Kidney epithelial cell (primary cell): Measurements from ENCODE around the gene DAO. TPM values are rescaled to one million over a fixed set of nuclear protein-coding genes. Genes with fewer than 3 reads are reported as not detected.

Source experiments
- DNase-seq: peaks from one replicate; pipeline ENCODE4 v3.0.0-alpha.2; 2010; ENCODE audit warnings: low read depth
- H3K27me3 ChIP-seq: 2 replicates; pipeline ENCODE4 v1.6.0; 2011; ENCODE audit warnings: low read length; ENCODE audit not compliant: control insufficient read depth, insufficient read depth
- H3K36me3 ChIP-seq: 2 replicates; pipeline ENCODE4 v1.5.1; 2011; ENCODE audit warnings: low read length; ENCODE audit not compliant: control insufficient read depth, insufficient read depth
- H3K4me3 ChIP-seq: 2 replicates; pipeline ENCODE4 v1.5.1; 2011; ENCODE audit warnings: low read depth, mild to moderate bottlenecking, control low read depth, low read length
- CTCF ChIP-seq: IDR thresholded peaks from 2 replicates; pipeline ENCODE4 v1.5.1; 2011; ENCODE audit warnings: mild to moderate bottlenecking, moderate library complexity, low read length, control low read depth, inconsistent platforms; ENCODE audit not compliant: insufficient read depth, poor library complexity, severe bottlenecking
- total RNA-seq: library from RNA; depleted of rRNA; stranded (reverse); fragments of >200 nt; gene quantifications from 2 replicates; pipeline ENCODE4 v1.2.3, GENCODE V29; 2015

Gene DAO
- total RNA-seq, 1 donor from 2014 or later = not detected

GRCh38 chr12:108905725-108906124, 25.8 kb downstream of the DAO start:
- no peaks in the 10 kb centered on the region for H3K36me3 ChIP-seq
- DNase-seq = no peak
- no peak overlapping the region for H3K4me3 ChIP-seq
- no peak for TF ChIP-seq CTCF
- no peaks in the 10 kb centered on the region for H3K27me3 ChIP-seq

GRCh38 chr12:108906971-108907370, 27.1 kb downstream of the DAO start:
- Histone ChIP-seq H3K4me3 (no peak overlapping the region), H3K27me3 (no peaks in the 10 kb centered on the region), H3K36me3 (no peaks in the 10 kb centered on the region)
- TF ChIP-seq CTCF = no peak
- DNase-seq = no peak

- Histone ChIP-seq H3K36me3 (no peaks in the 10 kb centered on the region), H3K4me3 (no peak overlapping the region), H3K27me3 (no peaks in the 10 kb centered on the region)
- TF ChIP-seq CTCF = no peak
- peak; percentile 2 for DNase-seq
These were observed 28.0 kb downstream of the DAO start for GRCh38 chr12:108907839-108908351.

GRCh38 chr12:108910336-108910735, 30.4 kb downstream of the DAO start:
- no peak for DNase-seq
- H3K4me3 ChIP-seq = no peak overlapping the region
- no peaks in the 10 kb centered on the region for H3K36me3 ChIP-seq
- no peak for TF ChIP-seq CTCF
- no peaks in the 10 kb centered on the region for H3K27me3 ChIP-seq

- no peaks in the 10 kb centered on the region for H3K27me3 ChIP-seq
- no peak overlapping the region for H3K4me3 ChIP-seq
- no peak for DNase-seq
- H3K36me3 ChIP-seq = no peaks in the 10 kb centered on the region
- TF ChIP-seq CTCF = no peak
These were observed 32.0 kb downstream of the DAO start for GRCh38 chr12:108911915-108912314.

- TF ChIP-seq CTCF = no peak
- Histone ChIP-seq H3K36me3 (no peaks in the 10 kb centered on the region), H3K27me3 (no peaks in the 10 kb centered on the region), H3K4me3 (no peak overlapping the region)
- DNase-seq = no peak
These were observed 32.5 kb downstream of the DAO start for GRCh38 chr12:108912361-108912760.
